Activated T-helper 1 cell treated with anti-CD3 and anti-CD28 coated beads, Interleukin-12 subunit alpha, Interleukin-12 subunit beta, Interleukin-2, Interleukin-4 antibody, amounts not matched to agents 30 ng/mL and 10 ng/mL and 1 ng/mL, durations not matched to agents 14 hours and 24 hours and 36 hours (primary cell): ENCODE data around the gene RLN1. TPM values are rescaled to one million over a fixed set of nuclear protein-coding genes. Genes with fewer than 3 reads are reported as not detected.
"Not testable (repeated sequence)": the region's sequence is repeated elsewhere in the genome, so short reads cannot be mapped to it uniquely, and the experiment has no call there.

Source experiments
- DNase-seq: peaks from one replicate; pipeline ENCODE4 v3.0.0; 2021; ENCODE audit warnings: low spot score
- H3K27ac Mint-ChIP-seq: one replicate; pipeline ENCODE4 v1.8.0; 2021; ENCODE audit warnings: mild to moderate bottlenecking, mixed read lengths
- H3K27me3 Mint-ChIP-seq: one replicate; pipeline ENCODE4 v1.8.0; 2022; ENCODE audit warnings: mild to moderate bottlenecking, moderate library complexity, mixed read lengths; ENCODE audit not compliant: insufficient read depth
- H3K36me3 Mint-ChIP-seq: one replicate; pipeline ENCODE4 v1.8.0; 2021; ENCODE audit warnings: low read depth, mixed read lengths
- H3K4me1 Mint-ChIP-seq: one replicate; pipeline ENCODE4 v1.8.0; 2021; ENCODE audit warnings: low read depth, mixed read lengths
- H3K4me3 Mint-ChIP-seq: one replicate; pipeline ENCODE4 v1.8.0; 2021; ENCODE audit warnings: mild to moderate bottlenecking, moderate library complexity, mixed read lengths
- H3K9me3 Mint-ChIP-seq: one replicate; pipeline ENCODE4 v1.8.0; 2021; ENCODE audit warnings: mixed read lengths
- intact Hi-C: fragments of 100-400 bp; cut with micrococcal nuclease; formaldehyde crosslinking; loops from one replicate; pipeline ENCODE4 v1.15.1; 2024
- total RNA-seq: library from RNA; stranded (reverse); gene quantifications from 2 replicates; pipeline ENCODE4 v1.2.3, GENCODE V29; 2022

Gene RLN1, protein sequence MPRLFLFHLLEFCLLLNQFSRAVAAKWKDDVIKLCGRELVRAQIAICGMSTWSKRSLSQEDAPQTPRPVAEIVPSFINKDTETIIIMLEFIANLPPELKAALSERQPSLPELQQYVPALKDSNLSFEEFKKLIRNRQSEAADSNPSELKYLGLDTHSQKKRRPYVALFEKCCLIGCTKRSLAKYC
- 0.70 TPM in 1 of 2 replicates, not detected in the other for total RNA-seq

- Mint-ChIP-seq H3K4me1 (peaks cover 31% of the 10 kb centered on the region), H3K27ac (peak within 1 kb of the TSS; percentile 49), H3K4me3 (peak within 1 kb of the TSS; percentile 49)
- DNase-seq, H3K36me3 Mint-ChIP-seq, H3K27me3 Mint-ChIP-seq, H3K9me3 Mint-ChIP-seq: not testable (repeated sequence)
- intact Hi-C loops, result loop anchor here (5.0 kb wide), 1 partner anchor 38 kb away; no protein-coding TSS in a partner anchor
These were observed at the start of gene RLN1 for GRCh38 chr9:5338992-5339981. Gene RLN1, minus strand, starts transcription at chr9:5339876. Its CDS starts 130 bp downstream, at chr9:5339746.

DNA sequence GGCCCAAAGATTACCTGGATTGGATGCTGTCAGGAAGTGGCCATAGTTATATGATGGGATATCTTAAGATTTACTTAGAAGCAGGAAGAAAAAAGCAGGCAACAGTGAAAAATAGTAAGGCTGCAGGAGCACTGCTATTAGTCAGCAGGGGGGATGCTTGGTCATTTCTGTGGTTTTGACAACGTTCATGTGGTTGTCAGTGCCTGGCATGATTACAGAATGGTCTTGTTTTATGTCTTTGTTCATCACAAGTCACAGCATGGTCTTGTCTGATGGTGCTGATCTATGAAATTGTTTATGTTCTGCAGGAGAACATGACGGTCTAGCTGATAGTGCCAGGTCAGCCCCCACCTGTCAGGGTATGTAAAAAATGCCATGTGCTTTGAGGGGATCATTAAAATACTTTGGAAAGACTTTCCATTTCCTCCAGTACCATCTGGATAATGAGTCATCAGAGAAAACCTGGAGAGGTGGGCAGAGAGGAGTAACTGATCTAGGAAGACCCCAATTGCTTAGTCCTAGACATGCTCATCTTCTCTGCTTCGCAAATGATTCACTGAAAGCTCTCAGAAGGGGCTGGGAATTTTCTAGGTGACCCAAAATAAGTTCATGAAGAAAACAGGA, 49.5 kb upstream of the RLN1 start:
- no peak overlapping the region for H3K27ac Mint-ChIP-seq

DNA sequence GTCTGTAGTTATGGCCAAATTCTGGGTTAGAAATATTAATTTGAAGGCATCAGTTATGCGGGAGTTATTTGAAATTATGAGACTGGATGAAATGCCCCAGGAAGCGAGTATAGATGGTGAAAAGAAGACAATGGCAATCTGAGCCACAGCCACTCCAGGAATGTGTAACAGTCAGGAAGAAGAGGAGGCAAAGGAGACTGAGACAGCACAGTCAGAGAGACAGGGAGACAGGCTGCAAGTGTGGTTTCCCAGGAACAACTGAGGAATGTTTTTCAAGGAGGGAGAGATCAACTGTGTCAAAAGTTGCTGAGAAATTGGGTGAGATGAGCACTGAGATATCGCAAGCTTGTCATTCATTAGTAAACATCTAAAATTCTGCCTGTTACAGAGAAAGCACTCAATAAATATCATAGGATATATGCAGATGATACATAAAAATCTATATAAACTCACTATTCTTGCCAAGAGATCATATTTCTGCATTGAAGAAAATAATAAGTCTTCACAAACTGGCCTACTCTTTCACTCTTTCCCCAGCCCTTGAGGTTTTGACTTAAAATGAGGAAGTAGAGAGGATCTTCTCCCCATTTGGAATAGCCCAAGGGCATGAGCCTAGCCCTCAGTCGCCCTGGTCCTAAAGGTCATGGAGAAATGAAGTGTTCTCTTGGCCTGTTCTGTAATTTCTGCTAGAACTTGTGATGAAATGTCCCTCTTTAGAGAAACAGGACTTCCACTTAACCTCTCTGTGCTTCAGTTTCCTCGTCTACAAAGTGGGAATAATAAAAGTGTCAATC, 48.5 kb upstream of the RLN1 start:
- Mint-ChIP-seq H3K27ac (no peak overlapping the region), H3K36me3 (peaks cover 9% of the 10 kb centered on the region), H3K4me3 (no peak overlapping the region), H3K27me3 (no peaks in the 10 kb centered on the region), H3K9me3 (no peaks in the 10 kb centered on the region), H3K4me1 (peaks cover 25% of the 10 kb centered on the region)
- intact Hi-C loops, result no loop called here
- DNase-seq, result no peak

More for the DNA sequence above, 49.5 kb upstream of the RLN1 start:
- no peaks in the 10 kb centered on the region for H3K27me3 Mint-ChIP-seq
- H3K9me3 Mint-ChIP-seq, result no peaks in the 10 kb centered on the region
- H3K4me1 Mint-ChIP-seq, result peaks cover 25% of the 10 kb centered on the region
- no peak for DNase-seq
- no peak overlapping the region for H3K4me3 Mint-ChIP-seq
- H3K36me3 Mint-ChIP-seq, result peaks cover 7% of the 10 kb centered on the region
- intact Hi-C loops, result no loop called here

- no peak overlapping the region for H3K4me3 Mint-ChIP-seq
- DNase-seq, result no peak
- H3K9me3 Mint-ChIP-seq, result no peaks in the 10 kb centered on the region
- intact Hi-C loops, result no loop called here
- H3K27ac Mint-ChIP-seq, result no peak overlapping the region
- H3K27me3 Mint-ChIP-seq, result no peaks in the 10 kb centered on the region
- H3K4me1 Mint-ChIP-seq, result peaks cover 20% of the 10 kb centered on the region
- peaks cover 16% of the 10 kb centered on the region for H3K36me3 Mint-ChIP-seq
These were observed 44.8 kb upstream of the RLN1 start for GRCh38 chr9:5384436-5384835.

DNA sequence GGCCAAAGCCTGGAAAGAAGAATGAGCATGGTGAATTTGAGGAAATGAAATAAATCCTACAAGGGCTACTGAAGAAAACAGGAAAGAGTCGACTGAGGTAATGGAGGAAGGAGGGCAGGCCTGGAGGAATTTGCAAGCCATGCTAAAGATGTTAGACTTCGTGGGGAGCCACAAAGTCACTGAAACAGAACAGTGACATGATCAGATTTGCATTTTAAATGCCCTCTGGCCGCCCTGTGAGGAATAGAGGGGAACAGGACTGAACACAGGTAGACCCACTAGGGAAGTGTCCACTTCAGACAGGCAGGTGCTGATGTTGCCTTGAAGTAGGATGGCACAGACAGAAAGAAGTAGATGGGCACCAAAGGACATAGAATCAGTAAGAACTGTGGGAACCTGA, 42.8 kb upstream of the RLN1 start:
- peaks cover 5% of the 10 kb centered on the region for H3K4me1 Mint-ChIP-seq
- no peak for DNase-seq
- H3K27me3 Mint-ChIP-seq, result no peaks in the 10 kb centered on the region
- no peak overlapping the region for H3K27ac Mint-ChIP-seq
- no peaks in the 10 kb centered on the region for H3K9me3 Mint-ChIP-seq
- no peak overlapping the region for H3K4me3 Mint-ChIP-seq
- intact Hi-C loops, result no loop called here
- peaks cover 16% of the 10 kb centered on the region for H3K36me3 Mint-ChIP-seq

- H3K9me3 Mint-ChIP-seq, result no peaks in the 10 kb centered on the region
- H3K27ac Mint-ChIP-seq, result peak overlapping the region; percentile 84
- DNase-seq, result no peak
- intact Hi-C loops, result loop anchor here (1.0 to 10.0 kb wide), 5 partner anchors 12 to 451 kb away; partner anchors contain the start of gene RLN1
- no peaks in the 10 kb centered on the region for H3K27me3 Mint-ChIP-seq
- H3K36me3 Mint-ChIP-seq, result peaks cover 15% of the 10 kb centered on the region
- H3K4me3 Mint-ChIP-seq, result no peak overlapping the region
- peaks cover 32% of the 10 kb centered on the region for H3K4me1 Mint-ChIP-seq
These were observed 36.3 kb upstream of the RLN1 start for GRCh38 chr9:5375790-5376477.

DNA sequence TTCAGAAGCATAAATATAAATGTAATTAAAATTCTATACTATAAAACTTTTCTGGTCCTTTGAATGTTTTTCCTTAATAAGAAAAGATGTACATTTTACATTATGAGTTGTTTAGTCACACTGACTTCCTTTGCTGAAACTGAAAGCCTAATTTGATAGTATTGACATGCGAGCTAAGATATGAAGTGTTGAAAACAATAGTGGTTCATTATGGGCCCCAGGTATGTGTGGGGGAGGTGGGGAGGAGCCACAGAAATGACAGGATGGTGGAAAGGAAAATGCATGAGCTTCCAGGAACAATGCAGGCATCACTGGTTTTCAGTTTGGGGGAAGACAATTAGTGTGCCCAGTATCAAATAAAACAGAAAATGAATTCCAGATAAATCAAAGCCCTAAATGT, 35.4 kb upstream of the RLN1 start:
- no peak for DNase-seq
- Mint-ChIP-seq H3K4me3 (peak overlapping the region; percentile 23), H3K27ac (peak overlapping the region; percentile 81), H3K36me3 (peaks cover 11% of the 10 kb centered on the region), H3K9me3 (no peaks in the 10 kb centered on the region), H3K27me3 (no peaks in the 10 kb centered on the region), H3K4me1 (peaks cover 32% of the 10 kb centered on the region)
- intact Hi-C loops, result loop anchor here (1.0 to 10.0 kb wide), 5 partner anchors 11 to 450 kb away; partner anchors contain the start of gene RLN1

- H3K4me3 Mint-ChIP-seq, result no peak overlapping the region
- peak overlapping the region; percentile 14 for H3K27ac Mint-ChIP-seq
- no peak for DNase-seq
- H3K4me1 Mint-ChIP-seq, result peaks cover 20% of the 10 kb centered on the region
- intact Hi-C loops, result loop anchor here (1.0 to 10.0 kb wide), 2 partner anchors 11 to 60 kb away; no protein-coding TSS in a partner anchor
- H3K9me3 Mint-ChIP-seq, result peaks cover 21% of the 10 kb centered on the region
- H3K27me3 Mint-ChIP-seq, result no peaks in the 10 kb centered on the region
- peaks cover 26% of the 10 kb centered on the region for H3K36me3 Mint-ChIP-seq
These were observed 24.8 kb upstream of the RLN1 start for GRCh38 chr9:5364294-5365024.

DNA sequence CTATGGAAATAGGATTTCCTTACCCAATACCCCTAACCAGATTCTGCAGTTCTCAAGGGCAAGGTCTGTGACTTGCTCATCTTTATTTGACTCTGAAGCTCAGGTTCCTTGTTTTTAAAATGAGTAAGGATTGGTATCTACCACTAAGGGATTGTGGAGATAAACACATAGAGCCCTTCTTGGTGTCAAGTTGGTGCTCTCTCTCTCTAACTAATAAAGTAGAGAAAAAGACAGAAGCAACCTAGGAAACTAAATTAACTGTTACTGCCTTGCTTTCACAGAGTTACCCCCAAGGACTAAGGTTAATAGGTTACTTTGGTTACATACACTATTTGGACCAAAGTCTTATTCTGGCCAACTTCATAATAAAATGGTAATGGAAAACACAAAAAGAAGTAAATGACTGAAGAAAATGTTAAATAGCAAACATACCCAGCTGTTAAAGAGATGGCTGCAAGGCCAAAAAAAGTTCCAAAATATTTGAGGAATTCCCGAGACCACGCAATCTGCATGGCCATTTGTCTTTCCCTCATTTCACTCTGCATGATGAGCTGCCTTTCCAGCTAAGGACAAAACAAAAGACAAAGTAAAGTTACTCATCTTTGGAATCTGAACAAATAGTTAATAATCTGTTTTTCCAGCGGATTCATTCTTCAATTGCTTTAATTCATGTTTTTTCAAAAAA, 21.8 kb upstream of the RLN1 start:
- Mint-ChIP-seq H3K4me3 (no peak overlapping the region), H3K27ac (no peak overlapping the region), H3K4me1 (peaks cover 20% of the 10 kb centered on the region), H3K9me3 (peaks cover 7% of the 10 kb centered on the region), H3K27me3 (no peaks in the 10 kb centered on the region), H3K36me3 (peaks cover 34% of the 10 kb centered on the region)
- no peak for DNase-seq
- intact Hi-C loops, result loop anchor here (10.0 kb wide), 1 partner anchor 63 kb away; no protein-coding TSS in a partner anchor

DNA sequence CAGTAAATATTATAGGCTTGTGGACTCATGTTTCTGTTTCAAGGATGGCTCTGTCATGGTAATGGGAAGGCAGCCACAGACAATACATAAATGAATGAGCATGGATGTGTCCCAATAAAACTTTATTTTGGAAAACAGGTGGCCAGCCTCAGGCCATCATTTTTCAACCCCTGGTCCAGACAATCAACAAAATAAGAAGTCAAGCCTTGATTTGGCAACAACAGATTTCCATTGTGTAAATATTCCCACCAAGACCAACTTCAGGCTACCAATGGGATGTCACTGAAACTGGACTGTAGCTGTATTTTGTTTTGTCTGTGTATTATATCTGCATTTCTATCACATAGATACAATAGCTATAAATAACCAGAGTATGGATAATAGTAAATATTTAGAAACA, 20.7 kb upstream of the RLN1 start:
- intact Hi-C loops, result loop anchor here (10.0 kb wide), 1 partner anchor 64 kb away; no protein-coding TSS in a partner anchor
- H3K9me3 Mint-ChIP-seq, result peaks cover 7% of the 10 kb centered on the region
- H3K4me1 Mint-ChIP-seq, result peaks cover 17% of the 10 kb centered on the region
- no peak overlapping the region for H3K4me3 Mint-ChIP-seq
- H3K27me3 Mint-ChIP-seq, result no peaks in the 10 kb centered on the region
- peaks cover 32% of the 10 kb centered on the region for H3K36me3 Mint-ChIP-seq
- no peak for DNase-seq
- no peak overlapping the region for H3K27ac Mint-ChIP-seq
